Inferior parietal cortex (tissue), 1 donor: ENCODE data around the gene PPIC.
"Not testable (repeated sequence)": the region's sequence is repeated elsewhere in the genome, so short reads cannot be mapped to it uniquely, and the experiment has no call there.

Source experiments
- DNase-seq: peaks from one replicate; pipeline ENCODE4 v3.0.0-alpha.2; 2016; ENCODE audit errors: extremely low spot score

PPIC gene

DNA sequence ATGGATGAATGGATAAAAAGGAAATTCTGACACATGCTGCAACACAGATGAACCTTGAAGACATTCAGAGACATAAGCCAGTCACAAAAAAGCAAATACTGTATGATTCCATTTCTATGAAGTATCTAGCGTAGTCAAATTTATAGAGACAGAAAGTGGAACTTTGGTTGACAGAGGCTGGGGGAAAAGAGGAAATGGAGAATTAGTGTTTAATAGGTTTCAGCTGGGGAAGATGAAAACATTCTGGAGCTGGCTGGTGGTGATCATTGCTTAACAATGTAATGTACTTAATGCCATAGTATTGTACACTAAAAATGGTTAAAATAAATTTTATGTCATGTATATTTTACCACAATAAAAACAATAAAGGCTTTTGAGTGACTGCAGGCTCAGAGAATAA lies 24.2 kb downstream of the PPIC start:
- no peak for DNase-seq

DNA sequence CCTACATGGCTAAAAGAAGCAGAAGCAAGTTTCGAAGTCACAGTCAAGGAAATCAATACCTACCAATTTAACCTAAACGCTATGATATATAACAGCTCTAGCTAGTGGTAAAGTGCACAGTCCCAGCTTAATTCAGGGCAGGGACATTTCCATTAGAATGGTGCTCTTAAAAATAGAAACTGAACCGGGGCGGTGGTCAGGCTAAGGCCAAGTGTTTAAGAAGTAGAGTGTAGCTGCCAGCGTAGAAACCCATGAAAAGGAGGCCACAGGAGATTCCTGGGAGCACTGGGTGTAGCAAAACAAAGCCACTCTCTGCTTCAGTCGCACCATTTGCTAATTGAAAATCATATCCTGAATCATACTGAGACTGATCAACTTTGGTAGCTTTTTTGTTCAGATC lies 28.8 kb downstream of the PPIC start:
- no peak for DNase-seq

DNA sequence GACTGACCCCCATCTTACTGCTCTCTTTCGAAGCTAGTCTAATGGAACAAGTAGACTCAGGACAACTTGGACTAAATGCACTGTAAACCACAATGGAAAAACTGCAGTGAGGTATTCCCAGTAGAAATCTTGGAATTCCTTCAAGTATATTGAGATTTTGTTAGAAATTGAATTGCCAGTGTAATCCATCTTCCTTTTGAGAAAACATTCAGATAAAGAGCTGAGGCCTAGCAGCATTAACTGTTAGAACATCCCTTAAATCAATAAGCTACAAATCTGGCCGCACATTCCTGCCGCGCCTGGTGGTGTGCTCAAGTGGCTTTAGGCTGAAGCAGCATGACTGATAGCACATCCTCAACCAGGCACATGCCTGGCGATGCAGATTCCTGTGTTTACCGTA lies 29.3 kb downstream of the PPIC start:
- DNase-seq = no peak

DNA sequence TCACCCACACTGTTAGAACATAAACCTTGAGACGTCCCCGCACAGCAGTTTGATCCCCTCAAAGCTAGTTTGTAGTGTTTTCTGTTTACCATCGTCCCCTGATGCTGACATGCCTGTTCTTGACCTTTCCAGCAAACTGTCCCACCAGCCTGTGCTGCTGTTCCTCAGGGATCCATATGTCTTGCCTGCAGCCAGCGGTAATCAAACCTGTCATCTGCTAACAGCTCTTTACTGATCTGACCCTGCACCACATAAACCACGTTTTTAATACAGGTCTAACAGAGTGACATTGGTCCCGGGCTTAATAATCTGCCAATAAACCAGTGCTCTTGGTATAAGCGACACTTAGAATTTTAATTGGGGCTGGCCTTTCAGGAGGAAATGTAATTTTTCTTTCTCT lies 34.7 kb downstream of the PPIC start:
- DNase-seq = no peak

DNA sequence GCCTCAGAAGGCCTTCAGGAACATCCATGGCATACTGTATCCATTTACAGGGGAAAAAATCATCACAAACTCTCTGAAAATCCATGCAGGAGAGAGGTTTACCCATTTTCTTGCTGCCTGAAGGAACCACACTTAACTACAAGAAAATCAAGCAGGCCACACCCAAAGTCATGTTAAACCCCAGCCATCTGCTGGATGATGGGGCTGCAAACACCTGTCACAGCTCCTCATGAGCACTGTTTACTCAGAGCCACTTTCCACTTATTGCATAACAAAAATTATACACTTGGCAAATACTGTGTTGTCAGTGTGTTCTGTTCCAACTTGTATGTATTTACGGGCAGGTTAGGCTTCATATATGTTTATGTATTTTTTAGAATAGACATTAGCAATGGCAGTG lies 35.8 kb downstream of the PPIC start:
- no peak for DNase-seq

DNA sequence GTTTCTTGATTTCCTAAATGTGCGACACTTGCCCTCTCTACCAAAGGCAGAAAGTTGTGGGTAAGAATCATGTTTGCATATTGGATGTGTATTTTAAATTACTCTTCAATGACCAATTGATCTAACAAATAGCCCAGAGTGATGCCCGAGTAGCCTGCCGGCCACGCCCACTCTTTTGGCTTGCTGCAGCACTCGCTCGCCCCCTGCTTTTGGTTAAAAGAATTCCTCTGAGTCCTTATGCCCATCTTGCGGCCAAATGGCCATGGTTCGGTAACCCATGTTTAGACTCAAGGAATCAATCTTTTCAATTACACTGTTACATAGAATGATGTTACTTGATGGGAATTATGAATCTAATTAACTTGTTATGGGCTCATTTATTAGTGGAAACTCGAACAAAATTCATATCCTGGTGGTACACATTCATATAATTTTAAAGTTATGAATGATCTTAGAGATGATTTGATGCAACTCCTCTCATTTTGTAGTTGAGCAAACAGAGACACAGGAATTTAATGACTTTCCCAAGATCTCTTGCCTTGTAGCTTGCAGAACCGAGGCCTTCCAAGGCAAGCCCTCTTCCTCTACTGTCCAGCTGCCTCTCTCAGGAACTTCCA lies 36.5 kb downstream of the PPIC start:
- DNase-seq = no peak

DNA sequence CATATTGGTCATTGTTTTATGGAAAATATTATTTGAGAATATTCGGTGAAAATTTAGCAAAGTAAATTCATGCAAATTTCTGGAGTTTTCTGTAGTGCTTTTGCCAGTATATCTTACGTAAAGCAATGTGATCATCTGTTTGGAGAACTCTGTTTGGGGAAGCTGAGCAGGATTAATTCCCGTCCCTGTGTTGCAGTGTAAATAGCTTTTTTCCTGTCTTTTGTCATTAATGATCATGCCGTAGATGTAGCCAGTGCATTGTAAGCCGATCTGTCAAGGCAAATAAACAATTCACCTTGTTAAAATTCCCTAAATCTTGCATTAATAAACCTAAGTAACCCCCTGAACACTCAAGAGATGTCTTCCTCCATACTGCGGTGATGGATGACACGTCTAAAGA lies 39.2 kb downstream of the PPIC start:
- DNase-seq = no peak

DNA sequence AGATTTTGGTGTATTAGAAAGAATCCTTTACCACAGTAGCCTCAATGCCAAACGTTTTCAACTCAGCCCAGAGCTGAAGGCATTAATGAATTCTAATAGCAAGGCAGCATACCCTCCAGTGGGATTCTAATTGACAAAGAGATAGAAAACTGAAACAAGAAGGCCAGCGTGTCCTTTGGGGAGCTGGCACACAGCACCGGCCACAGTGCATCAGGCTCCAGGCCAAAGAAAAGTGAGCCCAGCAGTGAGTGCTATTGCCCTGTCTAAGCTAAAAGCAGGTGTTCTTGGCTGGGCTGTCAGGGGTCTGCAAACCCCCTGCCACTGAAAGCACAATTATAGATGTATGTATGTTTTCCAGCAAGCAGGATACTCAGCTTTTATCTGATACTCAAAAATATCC lies 40.4 kb downstream of the PPIC start:
- DNase-seq = no peak

DNA sequence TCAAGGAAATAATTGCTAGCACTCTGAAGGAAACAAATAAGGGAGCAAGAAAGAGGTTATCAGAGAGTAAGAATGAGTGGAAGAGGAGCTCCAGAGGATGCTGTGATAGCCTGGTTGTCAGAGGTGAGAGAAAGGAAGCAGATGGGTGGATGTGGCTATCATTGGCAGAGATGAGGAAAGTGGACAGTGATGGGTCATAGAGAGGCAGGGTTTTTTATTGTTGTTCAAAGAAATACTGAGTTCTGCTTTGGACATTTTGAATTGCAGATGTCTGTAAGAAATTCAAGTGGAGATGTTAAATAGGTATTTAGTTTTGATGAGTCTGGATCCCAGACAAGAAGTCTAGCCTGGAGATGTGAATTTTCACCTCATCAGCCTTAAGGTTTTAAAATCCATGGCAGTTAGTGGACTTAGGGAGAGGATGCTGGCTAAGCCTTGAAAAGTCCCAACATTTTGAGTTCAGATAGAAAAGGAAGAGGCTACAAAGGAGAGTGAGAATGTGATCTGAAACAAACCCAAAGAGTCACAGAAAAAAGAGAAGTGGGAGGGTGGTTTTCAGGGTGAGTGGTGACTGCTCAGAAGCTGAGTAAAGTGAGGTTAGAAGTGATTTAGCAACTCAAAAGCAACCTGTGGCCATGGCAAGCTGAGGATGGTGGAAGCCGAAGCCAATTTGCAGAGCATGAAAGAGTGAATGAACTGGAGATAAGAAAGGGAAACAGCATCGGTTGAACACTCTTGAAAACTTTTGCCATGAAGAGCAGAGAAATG lies 50.4 kb downstream of the PPIC start:
- DNase-seq = no peak

DNA sequence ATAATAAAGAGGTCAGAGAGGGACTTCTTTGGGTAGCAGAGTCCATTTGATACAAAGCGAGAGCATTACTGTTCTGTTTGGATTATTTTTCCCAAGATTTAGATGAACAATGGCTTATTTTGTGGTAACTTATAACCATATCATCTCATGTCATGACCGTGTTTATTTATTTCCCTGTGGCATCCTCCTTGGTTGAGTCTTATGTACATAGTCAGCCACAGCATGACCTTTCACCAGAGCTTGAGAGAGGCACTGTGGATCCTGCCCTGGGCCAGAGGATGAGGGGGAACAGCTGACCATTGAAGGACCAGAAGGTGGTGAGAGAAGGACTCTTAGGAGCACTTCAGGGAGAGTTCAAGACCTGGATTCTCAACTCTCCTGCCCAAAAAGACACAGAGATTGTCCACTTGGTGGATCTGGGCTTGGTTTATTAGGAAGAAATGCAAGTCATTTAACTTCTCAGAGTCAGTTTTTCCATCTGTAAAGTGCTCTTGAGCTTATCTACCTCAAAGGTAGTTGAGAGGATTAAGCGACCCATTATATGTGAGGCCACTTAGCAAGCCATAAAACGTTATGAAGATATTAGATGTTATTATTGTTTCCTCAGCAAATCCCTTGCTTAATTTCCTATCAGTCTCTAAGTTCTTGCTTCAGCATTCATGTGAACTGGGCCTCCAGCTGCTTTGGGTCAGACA lies 51.4 kb downstream of the PPIC start:
- no peak for DNase-seq

DNA sequence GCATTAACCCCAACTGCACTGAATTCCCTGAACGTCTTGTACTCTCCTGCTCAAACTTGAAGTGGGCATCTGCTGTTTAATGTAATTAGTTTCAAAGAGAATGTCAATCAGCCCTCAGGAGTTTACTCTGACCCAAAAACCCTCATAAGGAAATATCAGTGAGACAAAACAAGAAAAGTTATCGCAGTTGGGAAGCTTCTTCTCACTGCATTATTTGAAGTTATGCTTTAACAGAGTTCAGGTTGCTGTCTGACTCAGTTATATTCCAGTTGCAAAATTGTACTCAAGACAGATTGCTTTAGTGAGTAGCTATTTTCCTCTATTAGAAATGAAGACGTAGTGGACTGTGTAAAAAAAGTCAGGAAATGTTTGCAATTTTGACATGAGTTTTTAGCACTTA lies 52.1 kb downstream of the PPIC start:
- no peak for DNase-seq

DNA sequence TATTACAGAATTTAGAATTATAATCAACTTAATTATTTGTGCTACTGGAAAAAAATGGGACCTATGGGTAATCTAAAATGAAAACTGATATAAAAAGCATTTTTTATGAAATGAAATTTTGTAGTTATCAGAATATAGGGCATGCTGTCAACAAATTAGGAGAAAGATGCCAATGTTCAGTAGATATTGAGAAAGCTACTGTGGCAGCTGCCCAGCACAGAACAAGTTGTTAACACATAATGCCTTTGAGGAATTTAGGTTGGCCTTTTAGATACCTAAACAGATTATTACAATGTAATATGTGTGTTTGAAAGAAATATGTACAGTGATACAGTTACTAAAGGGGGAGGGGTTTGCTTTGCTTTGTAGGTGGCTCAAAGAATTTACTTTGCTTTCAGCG lies 54.1 kb downstream of the PPIC start:
- no peak for DNase-seq

DNA sequence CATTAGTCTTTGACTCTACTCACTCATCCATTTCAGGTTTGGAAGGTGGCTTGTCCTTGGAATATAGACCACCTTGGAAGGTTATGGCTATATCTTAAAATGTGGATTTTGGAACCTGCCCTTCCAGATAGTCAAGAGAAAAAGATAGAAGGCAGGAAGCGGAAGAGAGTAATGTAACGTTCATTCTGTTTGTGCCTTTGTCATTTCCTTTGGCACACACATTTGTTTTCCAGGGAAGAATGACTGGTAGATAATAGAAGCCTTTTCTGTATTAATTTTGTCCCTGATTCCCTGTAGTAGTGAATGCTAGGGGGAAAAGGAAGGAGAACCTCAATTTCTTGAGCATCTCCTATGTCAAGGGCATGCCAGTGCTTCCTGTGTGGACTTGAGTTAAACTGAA lies 54.7 kb downstream of the PPIC start:
- no peak for DNase-seq

DNA sequence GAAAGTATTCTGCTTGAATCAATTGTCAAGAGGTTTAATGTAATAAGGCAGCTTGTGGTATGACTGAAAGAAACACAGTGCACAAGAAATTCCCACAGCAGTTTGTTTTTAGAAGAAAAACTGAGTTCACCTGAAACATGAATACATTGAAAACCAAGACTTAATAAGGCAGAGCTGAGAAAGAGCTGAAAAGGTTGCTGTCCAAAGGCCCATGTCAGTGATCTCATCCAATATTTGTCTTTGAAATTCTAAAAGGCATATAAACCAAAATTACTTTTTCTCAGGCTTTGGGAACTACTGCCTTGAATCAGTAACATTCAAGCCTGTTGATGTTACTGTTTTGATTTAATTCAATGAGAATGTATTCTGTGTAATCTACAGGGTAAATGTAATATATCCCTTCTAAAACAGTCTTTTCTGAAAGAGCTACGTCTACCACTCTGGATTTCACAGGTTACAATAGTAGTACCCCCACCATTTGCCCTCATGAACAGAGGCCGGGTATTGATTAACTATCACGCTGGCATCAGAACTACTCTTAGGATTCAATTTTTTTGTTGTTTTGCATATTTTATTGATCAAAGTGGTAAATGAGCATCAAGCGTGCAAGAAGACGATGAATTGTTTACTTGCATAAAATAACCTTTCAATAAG lies 57.8 kb downstream of the PPIC start:
- DNase-seq = no peak

DNA sequence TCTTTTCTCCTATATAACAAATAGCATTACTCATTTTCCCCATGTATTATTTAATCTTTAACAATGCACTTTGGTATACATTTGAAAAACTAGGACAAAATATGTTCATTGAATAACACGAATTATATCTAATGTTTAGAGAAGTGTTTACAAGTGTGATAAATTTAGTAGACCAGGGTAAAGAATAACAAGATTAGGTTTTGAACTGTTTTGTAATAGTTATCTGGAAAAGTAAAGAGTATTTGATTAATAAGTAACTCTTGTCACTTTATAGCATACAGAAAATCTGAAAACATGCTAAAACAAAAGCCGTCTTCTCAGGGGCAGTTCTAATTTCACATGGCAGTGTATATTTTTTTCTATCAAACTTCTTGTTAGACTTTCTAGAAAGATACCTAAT lies 58.5 kb downstream of the PPIC start:
- no peak for DNase-seq

DNA sequence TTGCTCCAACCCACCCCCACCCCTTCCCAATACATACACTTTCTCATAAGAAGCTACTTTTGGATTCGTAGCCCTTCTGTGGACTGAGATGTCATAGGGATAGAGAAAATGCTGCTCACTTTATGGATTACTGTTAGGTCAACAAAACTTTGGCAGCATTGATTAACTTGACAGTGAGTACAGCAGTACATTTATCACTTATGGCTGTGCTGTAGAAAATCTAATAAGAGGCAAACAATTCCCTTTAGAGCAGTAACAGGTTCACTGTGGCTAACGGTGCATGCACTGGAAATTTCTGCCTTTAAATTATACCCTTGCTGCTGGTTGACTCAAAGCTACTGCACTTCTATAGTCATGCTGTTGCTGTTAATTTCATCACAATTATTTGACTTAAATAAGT lies 59.2 kb downstream of the PPIC start:
- DNase-seq = no peak

DNA sequence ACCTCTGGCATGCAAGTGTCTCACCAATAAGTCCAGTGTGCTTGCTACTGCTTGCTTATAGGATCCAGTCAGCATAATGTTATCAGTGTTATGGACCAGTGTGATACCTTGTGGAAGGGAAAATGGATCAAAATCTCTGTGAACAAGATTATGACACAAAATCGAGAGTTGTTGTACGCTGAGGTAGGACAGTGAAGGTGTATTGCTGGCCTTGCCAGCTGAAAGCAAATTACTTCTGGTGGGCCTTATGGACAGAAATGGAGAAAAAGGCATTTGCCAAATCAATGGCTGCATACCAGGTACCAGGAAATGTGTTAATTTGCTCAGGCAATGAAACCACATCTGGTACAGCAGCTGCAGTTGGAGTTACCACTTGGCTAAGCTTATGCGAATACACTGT lies 62.3 kb downstream of the PPIC start:
- not testable (repeated sequence) for DNase-seq

DNA sequence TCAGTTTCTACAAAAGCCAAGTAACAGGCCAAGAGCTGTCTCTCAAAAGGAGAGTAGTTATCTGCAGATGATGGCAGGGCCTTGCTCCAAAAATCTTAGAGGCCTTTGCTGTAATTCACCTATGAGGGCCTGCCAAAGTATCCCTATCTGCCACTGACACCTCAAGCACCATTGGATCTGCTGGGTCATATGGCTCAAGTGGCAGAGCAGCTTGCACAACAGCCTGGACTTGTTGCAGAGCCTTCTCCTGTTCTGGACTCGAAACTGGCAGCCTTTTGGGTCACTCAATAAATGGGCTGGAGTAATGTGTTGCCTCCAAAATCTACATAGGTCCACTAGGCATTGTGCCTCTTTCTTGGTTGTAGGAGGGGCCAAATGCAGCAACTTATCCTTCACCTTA lies 62.8 kb downstream of the PPIC start:
- DNase-seq = not testable (repeated sequence)
